SIG-M5 treated with dmso at 0.1 percent for 504 hours (cell line): Measurements from ENCODE around the gene EID3.
A peak's percentile ranks its signal among the peaks of the same experiment; 100 is the strongest.
"Not testable (repeated sequence)": the region's sequence is repeated elsewhere in the genome, so short reads cannot be mapped to it uniquely, and the experiment has no call there.

Experiments
- DNase-seq: peaks from one replicate; lab custom pipeline; 2025; ENCODE audit not compliant: unreplicated experiment; lab: John Stamatoyannopoulos, UW

EID3 gene

DNA sequence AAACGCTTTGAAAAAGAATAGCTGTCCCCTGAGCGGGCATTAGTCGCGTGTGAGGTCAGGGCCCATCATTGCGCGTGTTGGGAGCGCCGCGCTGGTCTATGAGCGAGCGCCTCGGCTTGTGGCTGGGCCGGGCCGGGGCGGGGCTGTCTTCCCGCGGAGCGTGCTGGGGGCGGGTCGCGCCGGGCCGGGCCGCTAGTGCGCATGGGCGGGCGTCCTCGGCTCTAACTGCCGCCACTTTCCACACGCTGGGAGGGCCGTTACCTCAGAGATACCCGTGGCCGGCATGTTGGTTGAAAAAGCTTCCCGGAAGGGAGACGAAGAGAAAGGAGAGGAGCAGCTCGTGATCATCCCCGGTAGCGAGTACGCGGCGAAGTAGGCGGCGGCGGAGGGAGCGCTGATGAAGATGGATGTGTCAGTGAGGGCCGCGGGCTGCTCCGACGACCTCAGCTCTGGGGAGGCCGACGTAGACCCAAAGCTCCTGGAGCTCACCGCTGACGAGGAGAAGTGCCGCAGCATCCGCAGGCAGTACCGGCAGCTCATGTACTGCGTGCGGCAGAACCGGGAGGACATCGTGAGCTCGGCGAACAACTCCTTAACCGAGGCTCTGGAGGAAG is at the start of gene EID3:
EID3 (plus strand) TSS at position 202 of the 614 bp plus-strand sequence; CDS start at position 398, 196 bp downstream.
- DNase-seq, result no peak

DNA sequence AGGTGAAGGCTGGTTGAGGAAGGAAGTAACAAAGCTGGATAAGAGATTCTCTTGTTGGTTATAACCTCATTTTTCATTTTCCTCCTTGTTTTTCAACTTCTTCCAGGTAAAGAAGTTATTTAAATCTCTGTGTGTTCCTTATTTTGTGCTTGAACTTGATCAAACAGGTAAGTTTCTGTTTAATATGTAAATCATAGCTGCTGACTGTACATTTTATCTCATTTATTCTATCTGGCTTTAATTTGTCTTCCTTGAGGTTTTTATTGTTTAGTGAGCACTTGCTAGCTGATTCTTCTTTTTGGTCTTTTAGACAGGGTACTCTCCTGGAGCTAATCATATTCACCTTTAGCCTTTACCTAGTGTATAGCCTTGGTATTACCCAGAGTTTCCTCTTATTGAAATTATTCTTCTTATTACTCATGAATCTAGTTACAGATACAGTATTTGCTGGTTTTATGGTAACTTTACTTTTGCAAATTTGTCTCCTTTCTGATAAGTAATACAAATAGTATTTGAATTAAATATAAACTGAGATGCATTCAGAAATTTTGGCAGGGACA is 45.5 kb upstream of the EID3 start:
- no peak for DNase-seq

DNA sequence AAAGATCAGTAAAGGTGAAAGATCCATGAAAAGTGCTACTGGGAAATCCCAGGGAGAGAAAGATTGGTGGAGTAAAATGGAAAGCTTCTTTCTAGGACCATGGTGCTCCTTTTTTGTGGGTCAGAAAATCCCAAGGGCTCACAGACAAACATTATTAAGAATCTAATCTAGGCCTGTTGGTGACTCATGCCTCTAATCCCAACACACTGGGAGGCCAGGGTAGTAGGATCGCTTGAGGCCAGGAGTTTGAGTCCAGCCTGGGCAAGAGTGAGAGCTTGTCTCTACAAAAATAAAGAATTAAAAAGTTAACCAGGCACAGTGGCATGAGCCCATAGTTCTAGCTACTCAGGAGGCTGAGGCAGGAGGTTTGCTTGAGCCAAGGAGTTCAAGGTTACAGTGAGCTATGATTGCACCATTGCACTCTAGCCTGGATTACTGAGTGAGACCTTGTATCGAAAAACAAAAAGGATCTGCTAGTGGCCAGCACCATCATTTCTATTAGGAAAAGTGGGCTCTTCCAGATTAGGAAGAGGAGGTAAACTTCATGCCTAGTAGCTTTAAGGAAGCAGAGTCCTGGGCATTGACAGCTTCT is 45.0 kb upstream of the EID3 start:
- DNase-seq, result no peak

- DNase-seq, result no peak
Measured at GRCh38 chr12:104263026-104263425, 40.5 kb upstream of the EID3 start.

GRCh38 chr12:104263580-104264358 is 39.8 kb upstream of the EID3 start:
- DNase-seq, result peak; percentile 44

GRCh38 chr12:104265436-104265835 is 38.1 kb upstream of the EID3 start:
- not testable (repeated sequence) for DNase-seq

GRCh38 chr12:104272938-104273337 is 30.6 kb upstream of the EID3 start:
- no peak for DNase-seq

- no peak for DNase-seq
Measured at GRCh38 chr12:104273503-104273902, 30.0 kb upstream of the EID3 start.

DNA sequence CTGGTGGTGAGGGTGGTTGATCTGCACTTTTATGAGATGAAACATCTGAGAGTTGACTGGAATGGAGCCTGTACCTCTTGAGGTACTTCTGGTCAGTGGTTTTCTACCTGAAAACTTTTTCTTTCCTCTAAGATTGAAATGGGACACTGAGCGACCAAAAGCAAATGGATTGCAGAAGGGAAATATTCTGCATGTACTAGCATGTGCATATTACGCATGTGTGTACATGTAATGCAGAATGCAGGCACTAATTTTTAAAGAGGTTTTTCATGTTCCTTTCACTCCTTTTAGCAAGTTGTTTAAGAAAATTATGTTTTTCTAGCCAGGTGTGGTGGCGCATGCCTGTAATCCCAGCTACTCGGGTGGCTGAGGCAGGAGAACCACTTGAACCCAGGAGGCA is 28.7 kb upstream of the EID3 start:
- DNase-seq, result no peak

- DNase-seq, result no peak
Measured at GRCh38 chr12:104275689-104276088, 27.9 kb upstream of the EID3 start.

- DNase-seq, result peak; percentile 23
Measured at GRCh38 chr12:104276273-104277131, 27.0 kb upstream of the EID3 start.

DNA sequence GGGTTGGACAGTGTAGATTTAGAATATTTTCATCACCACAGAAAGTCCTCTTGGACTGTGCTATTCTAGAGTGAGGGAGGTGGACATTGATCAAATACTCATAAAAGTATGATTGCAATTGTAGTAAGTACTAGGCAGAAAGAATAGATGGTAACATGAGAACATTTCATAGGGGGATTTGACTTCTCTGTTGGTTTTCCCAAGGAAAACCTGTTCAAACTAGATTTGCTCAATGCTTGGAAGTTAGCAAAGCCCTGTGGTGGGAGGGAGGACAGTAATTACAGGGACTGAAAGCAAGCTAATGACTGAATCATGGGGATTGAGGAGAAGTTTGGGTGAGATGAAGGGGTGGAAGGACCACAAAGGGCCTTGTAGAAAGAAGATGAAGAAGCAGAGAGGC is 24.4 kb upstream of the EID3 start:
- DNase-seq, result no peak

- DNase-seq, result no peak
Measured at GRCh38 chr12:104280111-104280510, 23.4 kb upstream of the EID3 start.

- DNase-seq, result peak; percentile 80
Measured at GRCh38 chr12:104280717-104281458, 22.7 kb upstream of the EID3 start.

- DNase-seq, result no peak
Measured at GRCh38 chr12:104281636-104282035, 21.9 kb upstream of the EID3 start.

DNA sequence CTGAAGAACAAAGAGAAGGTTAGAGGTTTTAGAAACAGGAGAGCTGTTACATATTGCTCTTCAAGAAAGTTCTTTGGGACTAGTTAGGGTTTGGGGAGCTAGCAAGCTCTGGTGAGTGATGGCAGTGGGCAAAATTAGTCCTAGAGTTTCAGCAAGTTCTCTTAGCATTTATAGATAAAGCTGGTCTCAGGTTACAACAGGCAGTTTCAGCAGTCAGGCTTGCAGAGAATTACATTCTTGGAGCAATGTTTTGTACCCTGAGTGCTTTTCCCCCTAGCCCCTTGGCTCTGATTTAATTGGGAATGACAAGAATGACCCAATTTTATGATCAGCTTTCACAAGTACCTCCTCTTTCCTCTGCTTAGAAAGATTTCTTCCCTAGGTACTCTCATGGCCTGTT is 21.4 kb upstream of the EID3 start:
- no peak for DNase-seq

DNA sequence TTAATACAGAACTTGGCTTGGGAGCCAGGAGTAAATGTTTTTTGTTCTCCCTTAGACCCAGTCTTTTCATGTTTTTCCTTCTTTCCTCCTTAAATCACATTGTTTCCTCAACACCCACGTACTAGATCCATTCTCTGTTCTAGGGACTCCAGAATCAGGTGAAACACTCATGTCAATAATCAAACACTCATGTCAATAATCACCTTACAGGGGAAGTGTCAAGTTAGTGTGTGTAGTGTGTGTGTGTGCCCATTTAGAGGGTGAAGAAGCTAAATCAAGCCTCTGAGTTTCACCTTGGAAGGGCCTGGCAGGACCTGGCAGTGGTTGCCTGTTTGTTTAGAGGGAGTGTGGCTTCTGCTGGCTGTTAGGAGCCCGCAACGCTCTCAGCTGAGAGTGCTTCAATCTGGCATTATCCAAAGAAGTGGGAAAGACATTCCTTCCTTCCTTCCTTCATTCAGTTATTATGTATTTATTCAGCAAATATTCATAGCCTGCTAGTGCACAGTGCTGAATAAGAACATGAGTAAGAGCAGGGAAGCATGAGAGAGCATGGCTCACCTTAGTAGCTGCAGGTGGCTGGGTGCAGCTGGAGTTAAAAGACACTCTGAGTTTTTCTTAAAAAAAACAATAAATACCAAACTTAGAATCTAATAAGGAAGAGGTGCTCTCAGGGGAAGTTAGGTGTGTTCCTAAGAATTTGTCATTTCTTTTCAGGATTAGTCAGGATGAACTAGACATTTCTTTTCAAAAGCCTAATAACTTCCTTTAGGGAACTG is 17.6 kb upstream of the EID3 start:
- DNase-seq, result no peak

DNA sequence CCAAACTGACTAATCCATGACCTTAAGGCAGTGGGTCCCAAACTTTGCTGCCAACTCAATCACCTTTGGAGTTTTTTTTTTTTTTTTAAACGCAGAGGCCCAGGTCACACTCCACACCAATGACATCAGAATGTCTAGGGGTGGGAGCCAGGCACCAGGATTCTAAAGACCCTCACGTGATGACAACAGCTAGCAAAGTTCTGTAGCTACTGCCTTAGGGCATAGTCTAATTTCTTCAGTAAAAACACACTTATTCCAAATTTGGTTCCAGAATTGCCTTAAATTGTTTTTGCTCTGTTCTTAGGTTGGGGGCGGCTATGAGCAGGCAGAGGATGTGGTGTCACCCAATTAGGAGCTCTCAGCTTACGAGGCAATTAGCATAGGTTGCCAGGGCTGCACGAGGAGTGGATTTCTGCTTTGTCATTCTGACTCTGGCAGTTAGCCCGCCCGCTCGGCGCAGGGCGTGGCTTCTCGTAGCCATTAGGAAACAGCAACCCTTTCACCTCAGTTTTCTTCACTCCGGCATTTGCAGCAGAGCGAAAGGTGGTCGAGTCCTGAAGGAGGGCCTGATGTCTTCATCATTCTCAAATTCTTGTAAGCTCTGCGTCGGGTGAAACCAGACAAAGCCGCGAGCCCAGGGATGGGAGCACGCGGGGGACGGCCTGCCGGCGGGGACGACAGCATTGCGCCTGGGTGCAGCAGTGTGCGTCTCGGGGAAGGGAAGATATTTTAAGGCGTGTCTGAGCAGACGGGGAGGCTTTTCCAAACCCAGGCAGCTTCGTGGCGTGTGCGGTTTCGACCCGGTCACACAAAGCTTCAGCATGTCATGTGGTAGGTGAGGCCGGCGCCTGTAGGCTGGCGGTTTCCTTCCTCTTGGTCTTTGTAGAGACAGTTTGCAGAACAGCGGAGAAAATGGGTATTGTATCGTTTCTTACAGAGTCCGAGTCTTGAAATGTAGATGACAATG is 16.7 kb upstream of the EID3 start:
- DNase-seq, result peak; percentile 99
